HUES64 (cell line): ENCODE measurements around the gene GRIA3.
"Not testable (repeated sequence)": the region's sequence is repeated elsewhere in the genome, so short reads cannot be mapped to it uniquely, and the experiment has no call there.

Experiments used
- H3K27ac ChIP-seq: 2 replicates; pipeline ENCODE4 v1.7.0; 2013; ENCODE audit warnings: low read depth, low read length, inconsistent platforms
- H3K27me3 ChIP-seq: 2 replicates; pipeline ENCODE4 v1.6.1; 2013; ENCODE audit warnings: mild to moderate bottlenecking, low read length; ENCODE audit not compliant: insufficient read depth
- H3K36me3 ChIP-seq: 2 replicates; pipeline ENCODE4 v1.6.1; 2013; ENCODE audit warnings: mild to moderate bottlenecking, low read length; ENCODE audit not compliant: insufficient read depth
- H3K4me1 ChIP-seq: 2 replicates; pipeline ENCODE4 v1.6.1; 2013; ENCODE audit warnings: mild to moderate bottlenecking, low read length, moderate library complexity; ENCODE audit not compliant: insufficient read depth
- H3K4me3 ChIP-seq: 2 replicates; pipeline ENCODE4 v1.5.1; 2013; ENCODE audit warnings: mild to moderate bottlenecking, low read length, moderate library complexity
- H3K9ac ChIP-seq: 2 replicates; pipeline ENCODE4 v1.6.1; 2013; ENCODE audit warnings: mild to moderate bottlenecking, low read depth, low read length
- H3K9me3 ChIP-seq: 2 replicates; pipeline ENCODE4 v1.6.1; 2013; ENCODE audit warnings: low read depth, low read length; ENCODE audit not compliant: insufficient read depth
- WGBS: fragments of 150-250, 120-280 bp; methylation state at CpG from one replicate; pipeline ENCODE4 v1.1.7; 2013; ENCODE audit warnings: missing lambda C conversion rate; 5-methylcytosine and 5-hydroxymethylcytosine counted together

The GRIA3 gene

DNA sequence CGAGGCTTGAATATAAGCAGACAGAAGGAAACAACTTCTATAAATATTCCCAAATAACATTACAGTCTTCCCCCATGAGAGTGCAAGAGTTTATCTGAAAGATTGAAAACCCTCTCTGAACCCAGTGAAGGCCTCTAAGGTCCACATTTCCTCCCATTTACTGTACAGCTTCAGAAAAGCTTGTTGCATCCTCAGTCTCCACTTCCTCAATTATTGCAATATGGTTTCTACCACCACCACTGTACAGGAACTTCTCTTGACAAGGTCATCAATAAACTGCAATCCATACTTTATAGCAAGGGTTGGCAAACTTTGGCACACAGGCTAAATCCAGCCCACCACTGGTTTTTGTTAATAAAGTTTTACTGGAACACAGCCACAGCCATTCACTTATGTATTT lies 309.8 kb downstream of the GRIA3 start:
- H3K9ac ChIP-seq, result no peak overlapping the region
- H3K4me1 ChIP-seq, result no peaks in the 10 kb centered on the region
- H3K27ac ChIP-seq, result no peak overlapping the region
- H3K9me3 ChIP-seq, result no peaks in the 10 kb centered on the region
- H3K36me3 ChIP-seq, result no peaks in the 10 kb centered on the region
- WGBS, result 67% methylated on average over 1 of the region's 1 CpG
- H3K4me3 ChIP-seq, result no peak overlapping the region
- no peaks in the 10 kb centered on the region for H3K27me3 ChIP-seq

DNA sequence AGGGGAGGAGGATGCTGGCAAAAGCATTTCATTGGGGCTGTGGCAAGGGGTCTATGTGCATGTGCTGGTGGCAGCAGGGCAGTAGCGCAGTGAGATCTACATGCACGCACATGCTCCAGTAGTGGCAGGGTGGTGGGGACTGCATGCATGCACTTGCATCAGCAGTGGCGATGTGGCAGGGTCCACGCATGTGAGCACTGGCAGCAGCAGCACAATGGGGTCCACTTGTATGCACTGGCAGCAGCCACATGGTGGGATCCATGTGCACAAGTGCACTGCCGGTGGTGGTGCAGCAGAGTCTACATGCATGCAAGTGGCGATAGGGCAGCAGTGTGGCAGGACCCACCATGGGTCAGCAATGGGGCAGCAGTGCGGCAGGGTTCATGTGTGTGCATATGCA lies 315.7 kb downstream of the GRIA3 start:
- Histone ChIP-seq H3K9me3 (no peaks in the 10 kb centered on the region), H3K36me3 (no peaks in the 10 kb centered on the region), H3K27me3 (no peaks in the 10 kb centered on the region), H3K27ac (no peak overlapping the region), H3K4me1 (no peaks in the 10 kb centered on the region), H3K9ac (no peak overlapping the region), H3K4me3 (no peak overlapping the region)
- WGBS, result 97% methylated on average over 7 of the region's 7 CpGs

DNA sequence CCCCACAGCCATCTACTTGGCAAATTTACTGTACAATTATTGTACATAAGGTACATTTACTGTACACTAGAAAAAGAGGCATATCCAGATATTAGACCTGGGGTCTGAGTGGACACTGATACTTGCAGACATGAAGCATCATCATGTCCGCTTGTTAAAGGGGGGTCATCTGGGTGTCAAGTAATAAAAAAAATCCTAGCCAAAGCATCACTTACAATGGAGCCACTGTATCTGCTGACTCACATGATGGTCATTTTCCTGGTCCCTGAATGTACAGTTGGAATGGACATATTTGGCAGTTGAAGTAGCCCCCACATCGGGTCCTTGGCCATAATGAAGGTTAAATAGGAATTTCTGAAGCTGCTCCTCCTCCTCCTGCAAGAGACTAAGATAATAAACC lies 320.0 kb downstream of the GRIA3 start:
- Histone ChIP-seq H3K9me3 (no peaks in the 10 kb centered on the region), H3K36me3 (no peaks in the 10 kb centered on the region), H3K9ac (no peak overlapping the region), H3K27me3 (no peaks in the 10 kb centered on the region), H3K4me3 (no peak overlapping the region), H3K27ac (no peak overlapping the region), H3K4me1 (no peaks in the 10 kb centered on the region)
- WGBS, result no CpG with 5 or more reads among the region's 2 CpGs

DNA sequence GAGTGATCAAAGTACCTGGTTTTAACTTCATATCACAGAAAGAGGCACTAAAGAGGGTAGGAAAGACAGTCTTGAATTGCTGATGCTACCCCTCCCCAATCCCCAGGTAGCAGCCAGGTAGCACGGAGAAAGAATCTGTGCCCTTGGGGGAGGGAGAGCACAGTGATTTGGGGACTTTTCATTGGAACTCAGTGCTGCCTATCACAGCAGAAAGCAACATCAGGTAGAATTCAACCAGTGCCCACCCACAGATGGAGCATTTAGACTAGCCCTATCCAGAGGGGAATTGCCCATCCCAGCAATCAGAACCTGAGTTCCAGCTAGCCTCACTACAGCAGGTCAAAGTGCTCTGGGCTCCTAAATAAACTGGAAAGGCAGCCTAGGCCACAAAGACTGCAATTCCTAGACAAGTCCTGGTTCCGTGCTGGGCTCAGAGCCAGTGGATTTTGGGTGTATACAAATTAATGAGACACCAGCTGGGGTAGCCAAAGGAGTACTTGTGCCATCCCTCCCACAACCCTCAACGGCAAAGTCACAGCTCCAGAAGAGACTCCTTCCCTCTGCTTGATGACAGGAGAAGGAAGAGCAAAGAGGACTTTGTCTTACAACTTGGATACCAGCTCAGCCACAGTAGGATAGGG lies 320.7 kb downstream of the GRIA3 start:
- Histone ChIP-seq H3K4me1 (no peaks in the 10 kb centered on the region), H3K9ac (no peak overlapping the region), H3K27me3 (no peaks in the 10 kb centered on the region), H3K9me3 (no peaks in the 10 kb centered on the region), H3K36me3 (no peaks in the 10 kb centered on the region), H3K27ac (no peak overlapping the region), H3K4me3 (no peak overlapping the region)
- WGBS, result 83% methylated on average over 2 of the region's 3 CpGs

DNA sequence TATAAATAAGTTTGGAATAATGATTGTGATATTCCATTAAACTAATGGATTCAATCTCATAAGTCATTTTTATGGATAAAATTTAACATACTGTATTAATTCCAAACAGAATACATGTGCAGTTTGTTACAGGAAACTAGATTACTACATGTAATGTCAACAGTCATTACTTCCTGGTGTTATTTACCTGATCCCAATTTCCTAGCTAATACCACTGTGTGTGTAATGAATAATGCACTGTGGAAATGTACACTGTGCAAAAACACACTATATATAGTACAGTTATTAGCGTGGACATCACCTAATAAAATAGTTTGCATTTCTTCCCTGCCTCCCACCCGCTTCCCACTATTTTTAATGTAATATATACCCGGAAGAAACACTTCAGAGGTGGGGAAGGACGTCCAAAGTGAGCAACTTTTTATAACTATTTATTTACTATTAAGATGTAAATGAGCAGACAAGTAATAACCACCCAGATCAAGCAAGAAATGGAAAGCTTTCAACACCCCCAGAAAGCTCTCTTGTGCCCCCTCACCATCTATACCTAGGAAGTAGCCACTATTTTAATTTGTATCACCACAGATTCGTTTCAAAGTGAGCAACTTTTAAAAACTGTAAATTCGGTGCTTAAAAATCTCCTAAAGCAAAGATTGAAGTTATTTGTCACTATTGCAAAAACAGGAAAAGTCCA lies 329.7 kb downstream of the GRIA3 start:
- Histone ChIP-seq H3K27me3 (no peaks in the 10 kb centered on the region), H3K9me3 (no peaks in the 10 kb centered on the region), H3K36me3 (no peaks in the 10 kb centered on the region), H3K9ac (no peak overlapping the region), H3K27ac (no peak overlapping the region), H3K4me1 (no peaks in the 10 kb centered on the region), H3K4me3 (no peak overlapping the region)
- WGBS, result 92% methylated on average over 2 of the region's 6 CpGs

DNA sequence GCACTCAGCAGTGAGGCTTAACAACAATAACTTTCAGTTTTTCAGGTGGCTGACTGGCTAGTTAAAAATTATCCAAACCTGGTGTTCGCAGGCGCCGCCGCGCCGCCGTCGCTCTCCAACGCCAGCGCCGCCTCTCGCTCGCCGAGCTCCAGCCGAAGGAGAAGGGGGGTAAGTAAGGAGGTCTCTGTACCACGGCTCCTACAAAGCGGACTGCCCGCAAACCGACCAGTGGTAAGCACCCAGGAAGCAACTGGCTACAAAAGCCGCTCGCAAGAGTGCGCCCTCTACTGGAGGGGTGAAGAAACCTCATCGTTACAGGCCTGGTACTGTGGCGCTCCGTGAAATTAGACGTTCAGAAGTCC lies 330.2 kb downstream of the GRIA3 start:
- H3K9ac ChIP-seq, H3K27ac ChIP-seq, H3K36me3 ChIP-seq, H3K9me3 ChIP-seq, H3K4me1 ChIP-seq, H3K4me3 ChIP-seq, H3K27me3 ChIP-seq: not testable (repeated sequence)
- 97% methylated on average over 26 of the region's 26 CpGs for WGBS

DNA sequence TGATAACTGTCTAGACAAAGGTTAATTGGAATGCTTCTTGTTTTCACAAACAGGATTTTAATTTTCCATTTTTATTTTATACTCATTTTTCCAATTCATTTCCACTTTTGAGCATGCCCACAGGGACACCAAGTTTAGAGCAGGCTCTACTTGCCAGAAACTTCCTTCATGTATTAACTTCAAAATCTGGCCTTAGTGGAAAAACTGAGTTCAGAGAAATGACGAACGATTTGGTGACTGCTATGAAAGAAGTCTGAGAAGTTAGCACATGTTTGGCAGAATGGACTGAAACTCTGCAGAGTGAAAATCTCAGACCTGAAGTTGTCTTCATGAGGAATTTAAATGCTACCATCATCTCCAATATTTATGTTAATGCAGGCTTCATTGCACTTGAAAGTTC lies 334.7 kb downstream of the GRIA3 start:
- Histone ChIP-seq H3K27ac (no peak overlapping the region), H3K9me3 (no peaks in the 10 kb centered on the region), H3K36me3 (no peaks in the 10 kb centered on the region), H3K9ac (no peak overlapping the region), H3K27me3 (no peaks in the 10 kb centered on the region), H3K4me3 (no peak overlapping the region), H3K4me1 (no peaks in the 10 kb centered on the region)
- WGBS, result 81% methylated on average over 2 of the region's 2 CpGs

DNA sequence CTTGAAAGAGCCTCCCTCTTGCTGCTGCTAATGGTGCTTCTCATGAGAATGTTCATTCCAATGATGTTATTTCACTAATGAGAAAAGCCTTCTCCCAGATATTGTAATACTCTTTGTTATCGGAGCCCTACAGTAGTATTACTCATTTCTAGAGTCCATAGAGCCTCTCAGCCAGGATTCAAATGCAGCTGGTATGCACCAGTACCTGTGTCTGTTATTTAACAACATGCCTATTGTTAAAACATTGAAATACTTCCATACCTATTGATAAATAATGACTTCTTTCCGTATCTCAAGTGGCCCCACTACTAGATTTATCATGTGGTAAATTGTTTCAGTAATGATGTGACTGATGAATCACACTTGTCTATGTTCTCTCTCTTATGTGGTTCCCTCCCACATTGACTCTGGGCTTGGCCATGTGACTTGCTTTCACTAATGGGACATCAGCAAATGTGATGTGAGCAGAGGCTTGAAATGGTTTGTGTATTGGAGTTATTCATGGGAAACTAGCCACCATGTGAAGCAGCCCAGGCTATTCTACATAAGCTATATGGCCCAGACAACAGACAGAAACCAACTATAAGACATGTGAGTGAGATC lies 341.1 kb downstream of the GRIA3 start:
- H3K4me3 ChIP-seq, result no peak overlapping the region
- no peaks in the 10 kb centered on the region for H3K4me1 ChIP-seq
- no peak overlapping the region for H3K27ac ChIP-seq
- H3K9me3 ChIP-seq, result no peaks in the 10 kb centered on the region
- no peaks in the 10 kb centered on the region for H3K27me3 ChIP-seq
- H3K9ac ChIP-seq, result no peak overlapping the region
- WGBS, result 100% methylated on average over 1 of the region's 2 CpGs
- H3K36me3 ChIP-seq, result no peaks in the 10 kb centered on the region

DNA sequence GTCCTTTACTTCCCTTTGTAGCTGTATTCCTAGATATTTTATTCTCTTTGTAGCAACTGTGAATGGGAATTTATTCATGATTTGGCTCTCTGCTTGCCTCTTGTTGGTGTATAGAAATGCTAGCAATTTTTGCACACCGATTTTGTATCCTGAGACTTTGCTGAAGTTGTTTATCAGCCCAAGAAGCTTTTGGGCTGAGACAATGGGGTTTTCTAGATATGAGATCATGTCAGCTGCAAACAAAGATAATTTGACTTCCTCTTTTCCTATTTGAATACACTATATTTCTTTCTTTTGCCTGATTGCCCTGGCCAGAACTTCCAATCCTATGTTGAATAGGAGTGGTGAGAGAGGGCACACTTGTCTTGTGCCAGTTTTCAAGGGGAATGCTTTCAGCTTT lies 346.6 kb downstream of the GRIA3 start:
- 90% methylated on average over 1 of the region's 1 CpG for WGBS

More for the DNA sequence above, 346.6 kb downstream of the GRIA3 start:
- H3K27me3 ChIP-seq, H3K4me1 ChIP-seq, H3K4me3 ChIP-seq, H3K9ac ChIP-seq, H3K36me3 ChIP-seq, H3K27ac ChIP-seq, H3K9me3 ChIP-seq: not testable (repeated sequence)
